Muscle layer of duodenum (tissue), 2 donors: ENCODE data around the gene RAP2A.

ENCODE experiments used
- H3K27ac ChIP-seq: one replicate; pipeline ENCODE4 v1.7.0; 2013; ENCODE audit warnings: mild to moderate bottlenecking, low read length
- H3K27me3 ChIP-seq: one replicate; pipeline ENCODE4 v1.7.0; 2013; ENCODE audit warnings: low read depth, mild to moderate bottlenecking, control low read depth, low read length
- H3K36me3 ChIP-seq, 2 donors: one replicate each; pipeline ENCODE4 v1.7.0; 2013; ENCODE audit warnings: low read length in 2 of 2, control low read depth in 1 of 2, mild to moderate bottlenecking in 1 of 2; ENCODE audit not compliant: insufficient read depth in 2 of 2, control insufficient read depth in 1 of 2
- H3K4me1 ChIP-seq, 2 donors: one replicate each; pipeline ENCODE4 v1.7.0; 2013; ENCODE audit warnings: low read length in 2 of 2, mild to moderate bottlenecking in 2 of 2, control low read depth in 1 of 2, moderate library complexity in 1 of 2; ENCODE audit not compliant: insufficient read depth in 2 of 2, control insufficient read depth in 1 of 2
- H3K4me3 ChIP-seq, 2 donors: one replicate each; pipeline ENCODE4 v1.7.0; 2013; ENCODE audit warnings: low read length in 2 of 2, low read depth in 1 of 2, mild to moderate bottlenecking in 1 of 2
- H3K9me3 ChIP-seq, 2 donors: one replicate each; pipeline ENCODE4 v1.7.0; 2013; ENCODE audit warnings: low read length in 2 of 2, control low read depth in 1 of 2, mild to moderate bottlenecking in 1 of 2; ENCODE audit not compliant: control insufficient read depth in 1 of 2
- donor health status: healthy.

The RAP2A gene

DNA sequence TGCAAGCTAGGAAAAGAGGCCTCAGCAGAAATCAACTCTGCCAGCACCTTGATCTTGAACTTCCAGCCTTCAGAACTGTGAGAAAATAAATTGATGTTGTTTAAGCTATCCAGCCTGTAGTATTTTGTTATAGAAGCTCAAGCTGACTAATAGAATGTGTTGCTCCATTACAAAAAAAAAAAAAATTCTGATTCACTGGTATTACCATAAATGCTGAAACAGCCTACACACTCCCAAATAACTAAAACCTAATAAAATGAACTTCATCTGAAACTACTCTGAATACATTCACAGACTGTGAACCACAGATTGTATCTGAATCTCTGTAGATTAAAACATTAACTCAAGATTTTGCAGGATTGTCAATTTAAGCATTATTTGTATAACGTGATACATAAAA lies 49.5 kb downstream of the RAP2A start:
- Histone ChIP-seq H3K27ac (no peak overlapping the region), H3K27me3 (no peaks in the 10 kb centered on the region)

DNA sequence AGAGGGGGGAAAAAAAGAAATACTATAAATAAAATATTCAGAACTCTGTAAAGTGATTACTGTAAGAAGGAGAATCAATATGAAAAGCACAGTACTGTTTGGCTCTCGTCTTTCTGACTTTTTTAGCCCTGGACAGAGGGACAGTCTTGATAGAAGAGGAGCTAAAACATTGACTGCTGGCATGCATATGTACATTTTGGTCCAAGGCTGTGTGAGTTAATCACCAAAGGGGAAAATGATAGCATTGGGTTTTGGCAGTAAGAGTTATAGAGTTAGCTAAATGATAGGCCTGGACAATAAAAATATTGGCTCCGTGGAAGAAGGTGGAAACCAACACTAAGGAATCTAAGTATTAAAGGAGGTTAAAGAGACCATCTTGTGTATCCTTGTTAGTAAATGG lies 50.3 kb downstream of the RAP2A start:
- Histone ChIP-seq H3K27ac (no peak overlapping the region), H3K36me3 (no peaks in the 10 kb centered on the region), H3K4me3 (no peak overlapping the region), H3K9me3 (no peaks in the 10 kb centered on the region), H3K4me1 (no peaks in the 10 kb centered on the region), H3K27me3 (no peaks in the 10 kb centered on the region)

More for the DNA sequence above, 49.5 kb downstream of the RAP2A start:
- no peaks in the 10 kb centered on the region for H3K9me3 ChIP-seq
- H3K4me1 ChIP-seq, result no peaks in the 10 kb centered on the region
- H3K4me3 ChIP-seq, result no peak overlapping the region
- no peaks in the 10 kb centered on the region for H3K36me3 ChIP-seq

DNA sequence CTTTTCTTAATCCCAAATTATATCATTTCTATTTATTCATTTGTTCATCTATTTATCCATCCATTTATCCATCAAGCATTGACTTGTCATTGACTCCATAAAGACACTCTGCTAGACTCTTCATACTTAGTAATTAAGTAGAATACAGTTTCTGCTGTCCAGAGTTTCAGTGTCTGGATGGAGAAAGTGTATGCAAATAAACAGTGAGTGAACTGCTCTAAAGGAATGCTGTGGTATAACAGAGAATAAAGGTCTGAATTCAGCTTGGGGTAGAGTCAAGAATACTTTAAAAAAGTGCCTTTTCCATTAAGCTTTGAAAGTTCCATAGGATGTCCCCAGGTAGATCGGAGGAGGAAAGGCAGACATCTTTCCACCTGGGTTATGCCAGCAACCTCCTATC lies 51.4 kb downstream of the RAP2A start:
- Histone ChIP-seq H3K9me3 (no peaks in the 10 kb centered on the region), H3K27ac (no peak overlapping the region), H3K27me3 (no peaks in the 10 kb centered on the region), H3K4me1 (no peaks in the 10 kb centered on the region), H3K36me3 (no peaks in the 10 kb centered on the region), H3K4me3 (no peak overlapping the region)

DNA sequence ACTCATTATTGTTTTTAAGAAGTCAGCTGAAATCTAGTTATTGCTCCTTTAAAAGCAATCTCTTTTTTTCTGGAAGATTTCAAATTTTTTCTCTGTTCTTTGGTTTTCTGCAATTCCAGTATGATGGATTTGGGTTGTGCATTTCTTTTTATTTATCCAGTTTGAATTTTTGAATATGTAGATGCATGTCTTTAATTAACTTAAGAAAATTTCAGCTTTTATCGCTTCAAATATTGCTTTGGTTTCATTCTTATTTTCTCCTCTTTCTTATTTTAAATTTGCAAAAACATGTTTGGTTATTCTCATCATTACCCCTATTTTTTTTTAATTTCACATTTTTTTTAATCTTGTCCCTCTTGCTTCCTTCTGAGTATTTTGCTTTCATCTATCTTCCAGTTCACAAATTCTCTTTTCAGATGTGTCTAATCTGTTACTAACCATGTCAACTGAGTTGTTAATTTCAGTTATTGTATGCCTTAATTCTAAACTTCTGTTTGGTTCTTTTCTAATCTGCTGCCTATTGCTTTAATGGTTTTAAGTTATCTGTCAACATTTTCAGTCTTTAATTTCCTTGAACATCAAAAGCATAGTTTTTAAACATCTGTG lies 56.8 kb downstream of the RAP2A start:
- Histone ChIP-seq H3K4me1 (no peaks in the 10 kb centered on the region), H3K27me3 (no peaks in the 10 kb centered on the region), H3K4me3 (no peak overlapping the region), H3K9me3 (peaks cover 4 to 9% of the 10 kb centered on the region in 2 donors), H3K36me3 (no peaks in the 10 kb centered on the region), H3K27ac (no peak overlapping the region)

DNA sequence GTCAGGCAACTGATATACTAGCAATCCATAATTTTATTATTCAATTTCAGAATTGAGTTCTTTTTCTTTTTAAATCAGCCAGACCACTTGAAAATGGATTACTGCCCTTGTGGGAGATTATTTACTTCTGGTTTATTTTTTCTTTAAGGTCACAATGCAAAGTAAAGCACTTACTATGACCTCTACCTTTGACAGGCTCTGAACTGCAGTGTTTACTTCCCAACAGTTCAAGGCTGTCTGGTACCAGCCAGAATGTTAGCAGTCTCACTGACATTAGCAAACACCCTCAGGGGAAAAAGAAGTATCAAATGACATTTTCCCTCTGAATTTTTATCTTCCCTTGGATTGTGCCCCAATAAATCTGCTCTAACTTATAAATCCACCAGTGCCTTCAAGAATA lies 57.5 kb downstream of the RAP2A start:
- Histone ChIP-seq H3K4me3 (no peak overlapping the region), H3K27me3 (no peaks in the 10 kb centered on the region), H3K36me3 (no peaks in the 10 kb centered on the region), H3K4me1 (no peaks in the 10 kb centered on the region), H3K9me3 (peaks cover 4 to 9% of the 10 kb centered on the region in 2 donors), H3K27ac (no peak overlapping the region)

DNA sequence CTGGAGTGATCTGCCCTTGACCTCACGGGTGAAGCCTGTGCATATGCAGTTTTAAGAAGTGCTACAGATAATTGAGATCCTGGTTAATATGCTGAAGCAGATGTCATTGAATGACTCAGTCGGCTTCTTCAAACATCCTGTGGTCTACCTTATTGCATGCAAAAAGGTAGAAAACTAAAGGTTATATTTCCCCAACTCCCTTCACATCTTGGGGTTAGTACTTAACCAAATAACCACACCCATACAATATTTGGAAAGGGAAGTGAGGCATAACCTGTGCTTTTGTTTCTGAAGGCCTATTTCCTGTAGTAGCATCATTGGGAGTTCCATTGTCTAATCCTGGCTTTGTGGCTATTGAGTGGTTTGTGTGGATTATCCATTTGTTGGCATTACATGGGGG lies 58.3 kb downstream of the RAP2A start:
- no peaks in the 10 kb centered on the region for H3K4me1 ChIP-seq
- no peak overlapping the region for H3K4me3 ChIP-seq
- no peak overlapping the region for H3K27ac ChIP-seq
- H3K27me3 ChIP-seq, result no peaks in the 10 kb centered on the region
- peaks cover 4 to 9% of the 10 kb centered on the region in 2 donors for H3K9me3 ChIP-seq
- H3K36me3 ChIP-seq, result no peaks in the 10 kb centered on the region

DNA sequence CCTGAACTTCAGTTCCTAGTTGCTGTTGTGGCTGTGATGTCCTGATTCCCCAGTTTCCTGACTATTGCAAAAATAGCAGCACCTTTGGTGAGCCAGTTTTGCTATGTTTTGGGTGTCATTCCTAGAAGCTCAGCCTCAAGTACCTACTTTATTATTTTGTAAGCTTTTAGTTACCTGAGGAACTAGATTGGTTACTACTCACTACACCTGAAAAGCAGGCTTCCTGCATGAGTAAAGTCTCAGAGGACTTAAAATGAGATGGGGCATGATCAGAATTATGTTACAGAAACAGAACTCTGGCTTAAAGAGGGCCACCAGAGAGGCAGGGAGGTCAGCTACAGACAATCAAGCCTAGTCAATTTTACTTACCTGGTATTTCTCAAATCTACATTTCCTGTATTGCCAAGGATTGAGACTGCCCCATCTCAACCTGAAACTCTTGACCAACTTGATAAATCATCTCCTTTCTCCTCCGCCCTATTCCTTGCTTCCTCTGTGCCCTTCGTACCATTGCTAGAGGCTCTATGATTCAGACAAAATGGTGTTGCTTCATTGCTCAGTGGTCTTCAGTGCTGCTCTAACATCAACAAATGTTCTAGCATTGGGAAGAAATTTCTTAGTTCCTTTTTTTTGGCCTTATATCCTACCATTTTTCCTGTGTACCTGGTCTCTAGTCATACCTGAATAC lies 58.9 kb downstream of the RAP2A start:
- Histone ChIP-seq H3K9me3 (peaks cover 4 to 9% of the 10 kb centered on the region in 2 donors), H3K4me1 (no peaks in the 10 kb centered on the region), H3K36me3 (no peaks in the 10 kb centered on the region), H3K4me3 (no peak overlapping the region), H3K27ac (no peak overlapping the region), H3K27me3 (no peaks in the 10 kb centered on the region)

DNA sequence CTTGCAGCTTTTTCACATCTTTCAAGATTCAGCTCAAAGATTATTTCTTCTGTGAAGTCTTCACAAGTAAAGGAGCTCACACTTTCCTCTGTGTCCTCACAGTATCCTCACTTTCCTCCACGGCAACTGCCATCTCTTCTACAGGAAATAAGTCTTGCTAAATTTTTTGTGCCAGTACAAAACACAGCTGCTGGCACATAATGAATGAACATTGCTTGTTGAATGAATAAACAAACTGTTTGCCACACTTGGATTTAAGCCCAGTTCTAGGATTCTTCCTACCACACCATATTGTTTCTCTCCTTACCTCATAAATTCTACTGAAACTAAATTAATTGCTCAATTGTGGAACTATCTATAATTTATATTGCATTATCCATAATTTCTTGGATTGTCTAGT lies 59.5 kb downstream of the RAP2A start:
- Histone ChIP-seq H3K4me1 (no peaks in the 10 kb centered on the region), H3K36me3 (no peaks in the 10 kb centered on the region), H3K27ac (no peak overlapping the region), H3K27me3 (no peaks in the 10 kb centered on the region), H3K4me3 (no peak overlapping the region), H3K9me3 (peaks cover 4 to 9% of the 10 kb centered on the region in 2 donors)

DNA sequence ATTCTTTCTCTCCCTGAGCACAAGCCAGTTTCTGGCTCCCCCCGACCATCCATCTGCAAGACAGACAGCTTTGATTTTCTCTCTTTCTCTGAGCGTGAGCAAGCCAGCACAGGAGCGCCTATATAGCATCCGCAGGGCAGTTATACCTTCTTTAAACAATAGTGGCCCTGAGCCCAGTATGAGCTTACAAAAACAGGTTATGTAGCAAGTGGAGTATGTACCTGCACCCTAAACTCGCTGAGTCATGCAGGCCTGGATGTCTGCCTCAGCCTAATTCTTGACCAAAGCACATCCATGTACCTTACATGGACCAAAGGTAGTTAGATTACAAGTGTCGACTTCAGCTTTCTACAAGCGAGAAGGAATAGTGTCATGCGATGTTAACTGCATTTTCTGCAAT lies 61.7 kb downstream of the RAP2A start:
- Histone ChIP-seq H3K36me3 (no peaks in the 10 kb centered on the region), H3K27ac (no peak overlapping the region), H3K4me1 (no peaks in the 10 kb centered on the region), H3K9me3 (peaks cover 4 to 9% of the 10 kb centered on the region in 2 donors), H3K4me3 (no peak overlapping the region), H3K27me3 (no peaks in the 10 kb centered on the region)

DNA sequence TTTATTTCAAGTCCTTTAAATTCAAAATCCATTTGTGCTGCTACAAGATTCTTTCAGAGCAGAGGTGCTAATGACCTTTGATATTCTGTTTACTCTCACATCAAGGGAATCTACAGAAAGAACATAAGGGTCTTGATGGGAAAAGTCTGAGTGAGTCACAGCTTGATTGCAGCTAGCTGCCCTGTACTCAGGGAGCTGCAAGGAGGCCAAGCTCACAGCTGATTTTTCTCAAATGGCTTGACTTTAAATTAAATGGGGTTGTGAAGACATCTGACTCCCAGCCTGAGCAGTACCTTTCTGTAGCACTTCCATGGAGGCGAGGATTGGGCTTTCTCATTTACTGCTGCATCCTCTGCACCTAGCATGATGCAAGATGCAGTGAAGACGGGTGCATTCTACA lies 62.5 kb downstream of the RAP2A start:
- H3K27me3 ChIP-seq, result no peaks in the 10 kb centered on the region
- H3K4me3 ChIP-seq, result no peak overlapping the region
- H3K27ac ChIP-seq, result no peak overlapping the region
- no peaks in the 10 kb centered on the region for H3K36me3 ChIP-seq
- H3K4me1 ChIP-seq, result no peaks in the 10 kb centered on the region
- H3K9me3 ChIP-seq, result peaks cover 0 to 1% of the 10 kb centered on the region in 2 donors

DNA sequence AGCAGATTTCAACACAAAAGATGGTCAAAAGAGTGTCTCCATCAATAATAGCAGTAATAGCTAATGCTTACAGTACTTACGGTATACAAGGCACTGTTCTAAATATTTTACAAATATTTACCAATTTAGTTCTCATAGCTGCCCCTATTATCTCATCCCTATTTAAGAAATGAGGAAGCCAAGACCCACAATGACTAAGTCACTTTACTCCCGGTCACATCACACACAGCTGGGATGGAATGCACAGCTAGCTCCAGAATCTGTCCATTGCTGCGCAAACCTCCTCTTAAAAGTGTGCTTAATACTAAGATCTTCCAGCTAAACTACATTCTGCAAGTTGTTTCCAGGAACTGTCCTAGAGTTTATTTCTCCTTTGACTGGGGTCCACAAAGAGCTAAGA lies 63.4 kb downstream of the RAP2A start:
- Histone ChIP-seq H3K27me3 (no peaks in the 10 kb centered on the region), H3K4me3 (no peak overlapping the region), H3K9me3 (no peaks in the 10 kb centered on the region), H3K4me1 (peaks cover 2 to 6% of the 10 kb centered on the region in 2 donors), H3K36me3 (no peaks in the 10 kb centered on the region), H3K27ac (no peak overlapping the region)

DNA sequence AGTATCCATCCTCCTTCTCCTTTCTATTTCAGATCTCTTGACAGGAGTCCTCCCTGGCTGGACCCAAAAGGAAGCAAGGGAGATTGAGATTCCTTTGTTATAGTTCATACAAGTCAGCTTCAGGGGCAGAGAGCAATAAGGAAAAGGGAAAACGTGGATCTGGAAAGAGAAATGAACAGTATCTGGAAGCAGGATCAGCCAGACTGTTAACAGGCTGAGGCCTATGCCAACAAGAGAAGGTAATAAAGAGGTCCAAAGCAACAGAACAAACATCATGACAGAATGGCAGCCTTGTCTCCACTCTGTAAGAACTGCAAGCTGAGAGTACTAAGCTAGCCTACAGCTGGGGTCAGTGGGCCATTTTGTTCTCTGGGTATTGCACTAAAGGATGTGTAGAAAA lies 64.5 kb downstream of the RAP2A start:
- H3K4me3 ChIP-seq, result no peak overlapping the region
- H3K4me1 ChIP-seq, result peaks cover 11 to 12% of the 10 kb centered on the region in 2 donors
- no peaks in the 10 kb centered on the region for H3K36me3 ChIP-seq
- H3K27me3 ChIP-seq, result no peaks in the 10 kb centered on the region
- H3K27ac ChIP-seq, result no peak overlapping the region
- no peaks in the 10 kb centered on the region for H3K9me3 ChIP-seq
